Gastrocnemius medialis (tissue), 4 donors: Measurements from ENCODE around the gene VPS16.

Experiments
- CTCF ChIP-seq, 5 experiments: fragments of 450-650 bp in 3 of 5; fragments of 200-600 bp in 2 of 5; sonication (generic) in 2 of 5; IDR thresholded peaks in 4 of 5; conservative IDR thresholded peaks in 1 of 5; 1 replicate in 4 of 5; 2 replicates in 1 of 5; pipeline ENCODE4 v1.5.1; 2016 to 2019; ENCODE audit warnings: antibody characterized with exemption in 5 of 5, mild to moderate bottlenecking in 3 of 5, moderate library complexity in 3 of 5
- POLR2A ChIP-seq, 2 donors: fragments of 450-650 bp; IDR thresholded peaks; one replicate each; pipeline ENCODE4 v1.6.1; 2017; ENCODE audit warnings: antibody characterized with exemption in 2 of 2, mild to moderate bottlenecking in 2 of 2, moderate library complexity in 2 of 2

GRCh38 chr20:2864626-2865025 is 24.1 kb downstream of the VPS16 start:
- TF ChIP-seq CTCF (IDR thresholded peaks at IDR 0.05 in 4 of 5, conservative IDR thresholded peaks at IDR 0.05 in 1 of 5) (no peak), POLR2A (IDR thresholded peaks at IDR 0.05) (no peak)
